ENCODE data around the gene SLC17A5. TPM values are rescaled to one million over a fixed set of nuclear protein-coding genes. Genes with fewer than 3 reads are reported as not detected.

Gene SLC17A5
- total RNA-seq, 2 experiments from 2014 or later: 5.3 to 6.2 TPM

DNA sequence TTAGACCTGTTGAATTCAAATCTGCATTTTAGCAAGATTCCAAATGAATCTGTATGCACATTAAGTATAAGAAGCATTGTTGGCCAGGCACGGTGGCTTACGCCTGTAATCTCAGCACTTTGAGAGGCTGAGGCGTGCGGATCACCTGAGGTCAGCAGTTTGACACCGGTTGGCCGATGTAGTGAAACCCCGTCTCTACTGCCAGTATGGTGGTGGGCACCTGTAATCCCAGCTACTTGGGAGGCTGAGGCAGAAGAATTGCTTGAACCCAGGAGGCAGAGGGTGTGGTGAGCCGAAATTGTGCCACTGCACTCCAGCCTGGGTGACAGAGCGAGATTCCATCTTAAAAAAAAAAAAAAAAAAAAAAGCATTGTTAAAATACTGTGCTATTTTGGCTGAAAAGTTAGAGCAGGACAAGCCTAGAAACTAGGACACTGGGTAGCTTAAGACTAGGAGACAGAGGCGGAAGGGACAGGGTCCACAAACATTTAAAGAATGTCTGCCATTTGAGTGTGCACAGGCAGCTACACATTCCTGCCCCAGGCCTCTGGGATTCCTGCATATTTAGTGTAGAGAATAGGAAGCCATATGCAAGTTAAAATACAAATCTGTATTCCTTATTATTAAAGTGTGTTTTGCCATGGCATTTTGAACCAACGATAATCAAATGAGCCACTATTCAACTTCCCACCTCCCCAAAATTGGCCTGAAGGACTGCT is 87.9 kb downstream of the SLC17A5 start:
- H3K27ac Mint-ChIP-seq: no peak overlapping the region
- POLR2A ChIA-PET: interaction anchor here (0.7 kb wide), 1 partner anchor 19 kb away, joined by 4 read pairs; no protein-coding TSS in a partner anchor
- no peaks in the 10 kb centered on the region for H3K4me1 Mint-ChIP-seq (ENCODE audit: low read depth)
- intact Hi-C loops (cut with DNase I, micrococcal nuclease): no loop called here
- H3K36me3 ChIP-seq (ENCODE audit: insufficient read depth, low read length): no peaks in the 10 kb centered on the region
- H3K9me3 ChIP-seq (ENCODE audit: control insufficient read depth in 1 of 2, insufficient read depth in 1 of 2, low read length in 2 of 2): no peaks in the 10 kb centered on the region
- no peak overlapping the region for H3K4me3 ChIP-seq (ENCODE audit: low read length)
- DNase-seq (no peak), ATAC-seq (ENCODE audit: poor library complexity) (no peak)
- CTCF ChIA-PET: interaction anchor here (0.6 kb wide), 1 partner anchor 79 kb away, joined by 3 read pairs; no protein-coding TSS in a partner anchor
- no peaks in the 10 kb centered on the region for H3K9me3 Mint-ChIP-seq
- H3K36me3 Mint-ChIP-seq (ENCODE audit: low read depth): no peaks in the 10 kb centered on the region
- TF ChIP-seq, protein P1, sequence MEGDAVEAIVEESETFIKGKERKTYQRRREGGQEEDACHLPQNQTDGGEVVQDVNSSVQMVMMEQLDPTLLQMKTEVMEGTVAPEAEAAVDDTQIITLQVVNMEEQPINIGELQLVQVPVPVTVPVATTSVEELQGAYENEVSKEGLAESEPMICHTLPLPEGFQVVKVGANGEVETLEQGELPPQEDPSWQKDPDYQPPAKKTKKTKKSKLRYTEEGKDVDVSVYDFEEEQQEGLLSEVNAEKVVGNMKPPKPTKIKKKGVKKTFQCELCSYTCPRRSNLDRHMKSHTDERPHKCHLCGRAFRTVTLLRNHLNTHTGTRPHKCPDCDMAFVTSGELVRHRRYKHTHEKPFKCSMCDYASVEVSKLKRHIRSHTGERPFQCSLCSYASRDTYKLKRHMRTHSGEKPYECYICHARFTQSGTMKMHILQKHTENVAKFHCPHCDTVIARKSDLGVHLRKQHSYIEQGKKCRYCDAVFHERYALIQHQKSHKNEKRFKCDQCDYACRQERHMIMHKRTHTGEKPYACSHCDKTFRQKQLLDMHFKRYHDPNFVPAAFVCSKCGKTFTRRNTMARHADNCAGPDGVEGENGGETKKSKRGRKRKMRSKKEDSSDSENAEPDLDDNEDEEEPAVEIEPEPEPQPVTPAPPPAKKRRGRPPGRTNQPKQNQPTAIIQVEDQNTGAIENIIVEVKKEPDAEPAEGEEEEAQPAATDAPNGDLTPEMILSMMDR (IDR thresholded peaks at IDR 0.05): no peak
- no peaks in the 10 kb centered on the region for H3K27me3 Mint-ChIP-seq
- H3K27me3 ChIP-seq (ENCODE audit: control insufficient read depth in 1 of 2, insufficient read depth in 2 of 2, low read length in 2 of 2): no peaks in the 10 kb centered on the region
- no peak overlapping the region for H3K4me3 Mint-ChIP-seq
- H3K4me1 ChIP-seq (ENCODE audit: insufficient read depth, low read length): no peaks in the 10 kb centered on the region
- H3K27ac ChIP-seq (ENCODE audit: low read depth in 1 of 2, low read length in 2 of 2): no peak overlapping the region

DNA sequence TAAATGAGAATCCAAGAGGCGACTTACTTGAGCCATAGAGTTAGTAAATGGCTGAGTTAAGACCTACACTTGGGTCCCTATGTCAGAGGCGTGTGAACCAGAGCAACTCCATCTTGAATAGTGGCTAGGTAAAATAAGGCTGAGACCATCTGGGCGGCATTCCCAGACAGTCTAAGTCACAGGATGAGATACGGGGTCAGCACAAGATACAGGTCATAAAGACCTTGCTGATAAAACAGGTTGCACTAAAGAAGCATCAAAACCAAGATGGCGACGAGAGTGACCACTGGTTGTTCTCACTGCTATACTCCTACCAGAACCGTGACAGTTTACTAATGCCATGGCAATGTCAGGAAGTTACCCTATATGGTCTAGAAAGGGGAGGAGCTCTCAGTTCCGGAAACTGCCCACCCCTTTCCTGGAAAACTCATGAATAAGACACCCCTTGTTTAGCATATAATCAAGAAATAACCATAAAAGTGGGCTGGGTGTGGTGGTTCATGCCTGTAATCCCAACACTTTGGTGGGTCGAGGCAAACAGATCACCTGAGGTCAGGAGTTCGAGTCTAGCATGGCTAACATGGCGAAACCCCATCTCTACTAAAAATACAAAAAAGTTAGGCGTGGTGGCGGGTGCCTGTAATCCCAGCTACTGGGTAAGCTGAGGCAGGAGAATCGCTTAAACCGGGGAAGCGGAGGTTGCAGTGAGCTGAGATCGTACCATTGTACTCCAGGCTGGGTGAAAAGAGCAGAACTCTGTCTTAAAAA is 89.0 kb downstream of the SLC17A5 start:
- Mint-ChIP-seq H3K4me3 (no peak overlapping the region), H3K36me3 (ENCODE audit: low read depth) (no peaks in the 10 kb centered on the region)

DNA sequence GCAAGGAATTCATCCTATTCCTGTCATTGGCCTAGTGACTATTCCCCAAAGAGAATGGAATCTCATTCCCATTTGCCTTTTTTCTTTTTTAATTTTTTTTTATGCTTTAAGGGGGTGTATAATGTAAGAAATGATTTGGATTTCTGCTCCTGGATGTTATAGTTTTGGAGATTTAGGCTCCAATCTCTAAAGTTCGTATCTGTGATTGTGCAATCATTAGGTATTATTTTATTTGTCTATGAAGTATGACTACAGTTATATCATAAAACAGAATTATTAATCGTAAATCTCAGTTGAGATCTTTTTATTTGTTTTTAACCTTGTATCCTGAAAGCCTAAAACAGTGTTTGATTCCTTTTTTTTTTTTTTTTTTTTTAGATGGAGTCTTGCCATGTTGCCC is 91.2 kb downstream of the SLC17A5 start:
- CTCF ChIA-PET: interaction anchor here (0.7 kb wide), 1 partner anchor 30 kb away, joined by 3 read pairs; no protein-coding TSS in a partner anchor
- DNase-seq: no peak
- H3K27ac ChIP-seq (ENCODE audit: low read depth in 1 of 2, low read length in 2 of 2): no peak overlapping the region
- no peaks in the 10 kb centered on the region for H3K4me1 ChIP-seq (ENCODE audit: insufficient read depth, low read length)
- no peak for ATAC-seq (ENCODE audit: poor library complexity)
- no peaks in the 10 kb centered on the region for H3K27me3 ChIP-seq (ENCODE audit: control insufficient read depth in 1 of 2, insufficient read depth in 2 of 2, low read length in 2 of 2)
- intact Hi-C loops (cut with DNase I, micrococcal nuclease): no loop called here
- Mint-ChIP-seq H3K27me3 (no peaks in the 10 kb centered on the region), H3K4me3 (no peak overlapping the region), H3K9me3 (no peaks in the 10 kb centered on the region), H3K36me3 (ENCODE audit: low read depth) (no peaks in the 10 kb centered on the region), H3K4me1 (ENCODE audit: low read depth) (no peaks in the 10 kb centered on the region), H3K27ac (no peak overlapping the region)
- H3K9me3 ChIP-seq (ENCODE audit: control insufficient read depth in 1 of 2, insufficient read depth in 1 of 2, low read length in 2 of 2): no peaks in the 10 kb centered on the region
- TF ChIP-seq, protein P1 (IDR thresholded peaks at IDR 0.05): no peak
- POLR2A ChIA-PET: no interaction called here
- H3K4me3 ChIP-seq (ENCODE audit: low read length): no peak overlapping the region
- no peaks in the 10 kb centered on the region for H3K36me3 ChIP-seq (ENCODE audit: insufficient read depth, low read length)

More for the DNA sequence above, 89.0 kb downstream of the SLC17A5 start:
- Histone ChIP-seq H3K4me1 (ENCODE audit: insufficient read depth, low read length) (no peaks in the 10 kb centered on the region), H3K4me3 (ENCODE audit: low read length) (no peak overlapping the region), H3K27ac (ENCODE audit: low read depth in 1 of 2, low read length in 2 of 2) (no peak overlapping the region), H3K27me3 (ENCODE audit: control insufficient read depth in 1 of 2, insufficient read depth in 2 of 2, low read length in 2 of 2) (no peaks in the 10 kb centered on the region), H3K9me3 (ENCODE audit: control insufficient read depth in 1 of 2, insufficient read depth in 1 of 2, low read length in 2 of 2) (no peaks in the 10 kb centered on the region), H3K36me3 (ENCODE audit: insufficient read depth, low read length) (no peaks in the 10 kb centered on the region)
- ChIA-PET CTCF (no interaction called here), POLR2A (interaction anchor here (1.1 to 1.3 kb wide), 2 partner anchors 41 to 44 kb away, joined by 3 read pairs; partner anchors contain the start of gene EEF1A1)
- Mint-ChIP-seq H3K4me1 (ENCODE audit: low read depth) (no peaks in the 10 kb centered on the region), H3K27me3 (no peaks in the 10 kb centered on the region), H3K9me3 (no peaks in the 10 kb centered on the region), H3K27ac (no peak overlapping the region)
- intact Hi-C loops (cut with DNase I, micrococcal nuclease): no loop called here
- no peak for ATAC-seq (ENCODE audit: poor library complexity)
- TF ChIP-seq, protein P1 (IDR thresholded peaks at IDR 0.05): no peak
- no peak for DNase-seq

All from CD4-positive, alpha-beta T cell (primary cell).